Ovary (tissue), 10 donors: ENCODE measurements around the gene USP53. TPM values are rescaled to one million over a fixed set of nuclear protein-coding genes. Genes with fewer than 3 reads are reported as not detected.
A peak's percentile ranks its signal among the peaks of the same experiment; 100 is the strongest.
"Not testable (repeated sequence)": the region's sequence is repeated elsewhere in the genome, so short reads cannot be mapped to it uniquely, and the experiment has no call there.

Experiments used
- DNase-seq, 5 donors: peaks; one replicate each; pipeline ENCODE4 v3.0.0-alpha.2; 2019 to 2020
- H3K27ac ChIP-seq, 2 donors: fragments of 200-600 bp; one replicate each; pipeline versions ENCODE4 v1.5.1 to v1.8.0; 2019 to 2022
- H3K27me3 ChIP-seq: fragments of 200-600 bp; one replicate; pipeline ENCODE4 v1.8.0; 2022
- H3K36me3 ChIP-seq: fragments of 200-600 bp; sonication (generic); one replicate; pipeline ENCODE4 v1.5.1; 2019
- H3K4me1 ChIP-seq: one replicate; pipeline ENCODE4 v1.8.1; 2013; ENCODE audit warnings: mild to moderate bottlenecking, moderate library complexity; ENCODE audit not compliant: insufficient read depth
- H3K4me3 ChIP-seq: fragments of 200-600 bp; sonication (generic); one replicate; pipeline ENCODE4 v1.5.1; 2017
- H3K9me3 ChIP-seq, 2 donors: fragments of 200-600 bp in 1 of 2; sonication (generic) in 1 of 2; one replicate each; pipeline versions ENCODE4 v1.5.1 to v1.8.1; 2013 to 2019; ENCODE audit warnings: mild to moderate bottlenecking in 1 of 2, moderate library complexity in 1 of 2
- EP300 ChIP-seq: sonication (generic); formaldehyde crosslinking; IDR thresholded peaks from one replicate; pipeline ENCODE4 v1.6.1; 2017; ENCODE audit warnings: antibody characterized with exemption
- POLR2A ChIP-seq: fragments of 450-650 bp; IDR thresholded peaks from one replicate; pipeline ENCODE4 v1.6.1; 2017; ENCODE audit warnings: antibody characterized with exemption, mild to moderate bottlenecking, moderate library complexity
- WGBS, 3 donors: extraction: QIAGEN DNeasy Blood & Tissue Kit in 1 of 3; methylation state at CpG; one replicate each; pipeline versions ENCODE4 v1.1.5 to v1.1.7; 2013 to 2017; 5-methylcytosine and 5-hydroxymethylcytosine counted together
- intact Hi-C, 4 donors: fragments of 100-400 bp; cut with DNase I; formaldehyde crosslinking; loops; one replicate each; pipeline versions ENCODE4 v1.11.0 to v1.15.1; 2022 to 2023
- long read RNA-seq, 3 donors: library from polyadenylated mRNA in 2 of 3; unstranded in 2 of 3; transcript quantifications; one replicate each; pipeline ENCODE4 v2.0.0 and lab custom pipeline, GENCODE V29; 2021 to 2026
- polyA plus RNA-seq, 2 donors: library from polyadenylated mRNA; stranded (reverse); fragments of 200-250 nt in 1 of 2; fragments of 350-450 nt in 1 of 2; fragmentation: Illumina TruSeq in 1 of 2; extraction: RNeasy Lipid Tissue Mini Kit (QIAGEN cat#74804) in 1 of 2; gene quantifications; one replicate each; pipeline ENCODE4 v1.2.3, GENCODE V29; 2013 to 2014
- total RNA-seq, 7 donors: library from RNA; depleted of rRNA in 2 of 7; stranded (reverse); fragments of >200 nt in 2 of 7; fragmentation: NEBNext Ultra II Directional in 3 of 7; extraction: Animal tissue kit (Norgen Biotek cat#: 25700) in 3 of 7; gene quantifications; one replicate each; pipeline versions ENCODE4 v1.1.0 to v1.2.4, GENCODE V29; 2016 to 2023
- TF ChIP-seq, protein P1 (sequence below), 3 donors: fragments of 450-650 bp in 2 of 3; fragments of 200-600 bp in 1 of 3; IDR thresholded peaks; one replicate each; pipeline versions ENCODE4 v1.5.1 to v1.8.0; 2016 to 2022; ENCODE audit warnings: antibody characterized with exemption in 3 of 3, mild to moderate bottlenecking in 1 of 3
- donor health status: DM: no; HTN: no; CAD: no; lungs with moderate emphysema.
- donor health status: DM: no; HTN: no; CAD: no.
- donor health status: Bipolar disorder and iron deficiency.
- donor health status: DM: yes; HTN: yes; CAD: no.
- donor health status: DM: no; HTN: no; CAD: no.
- donor health status: DM: yes; HTN: yes; CAD: no.

The USP53 gene
- total RNA-seq = 10 to 100 TPM; 19.6 to 98.9 (median 21.6) TPM
- 10 to 100 TPM; 10.7 to 14.7 TPM for polyA plus RNA-seq
- long read RNA-seq, donor 1, partial matches to known transcripts = 2 of 13 reads
- long read RNA-seq, donor 1, other reads (novel, unspliced or antisense) = 11 of 13 reads
- long read RNA-seq, donor 2 = 0 reads
- long read RNA-seq, donor 3, partial matches to known transcripts = 11 of 28 reads
- long read RNA-seq, donor 3, other reads (novel, unspliced or antisense) = 17 of 28 reads

DNA sequence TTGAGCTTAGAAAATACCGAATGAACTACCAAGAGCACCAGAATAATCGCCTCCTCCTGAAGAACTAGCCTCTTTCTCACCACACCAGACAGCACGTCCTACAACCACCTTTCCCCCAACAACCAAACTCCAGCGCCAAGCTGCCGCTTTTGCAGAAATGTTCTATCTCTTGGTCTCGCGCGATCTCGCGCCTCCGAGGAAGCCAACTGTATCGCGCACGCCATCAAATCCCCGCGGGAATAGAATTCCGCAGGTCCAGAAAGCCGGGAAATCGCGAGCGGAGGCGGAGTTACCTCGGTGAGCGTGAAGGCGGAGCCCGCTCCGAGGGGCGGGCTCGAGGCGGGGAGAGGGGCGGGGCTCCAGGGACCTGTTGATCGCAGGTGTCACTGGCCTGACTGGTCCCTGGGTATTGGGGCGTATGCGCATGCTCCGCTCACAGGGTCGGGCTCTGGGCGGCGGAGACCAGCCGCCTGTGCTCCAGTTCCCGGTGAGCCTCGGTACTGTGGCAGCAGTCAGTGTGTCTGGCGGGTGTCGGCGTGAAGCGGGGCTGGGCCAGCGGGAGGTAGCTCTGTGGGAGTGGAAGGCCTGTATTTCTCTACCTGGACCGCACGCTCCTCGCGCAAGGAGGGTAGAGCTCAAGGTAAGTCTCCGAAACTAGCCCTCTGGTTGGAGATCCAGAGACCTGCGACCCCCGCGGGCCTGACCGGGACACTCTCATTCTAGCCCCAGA is at the start of gene USP53:
USP53 (plus strand) TSS at position 480 of the 730 bp plus-strand sequence. CDS start 27,047 bp downstream, outside the sequence.
- no peaks in the 10 kb centered on the region for H3K4me1 ChIP-seq
- 0 to 1% (median 0%) methylated on average over 45 to 55 of the region's 55 CpGs for WGBS, 3 donors
- intact Hi-C loops = loop anchor here in 2 of 4 donors (10.0 kb wide), 5 partner anchors 72 to 228 kb away; no protein-coding TSS in a partner anchor
- peak; percentile 43 for TF ChIP-seq EP300
- TF ChIP-seq POLR2A = peak; percentile 87
- TF ChIP-seq, protein P1, sequence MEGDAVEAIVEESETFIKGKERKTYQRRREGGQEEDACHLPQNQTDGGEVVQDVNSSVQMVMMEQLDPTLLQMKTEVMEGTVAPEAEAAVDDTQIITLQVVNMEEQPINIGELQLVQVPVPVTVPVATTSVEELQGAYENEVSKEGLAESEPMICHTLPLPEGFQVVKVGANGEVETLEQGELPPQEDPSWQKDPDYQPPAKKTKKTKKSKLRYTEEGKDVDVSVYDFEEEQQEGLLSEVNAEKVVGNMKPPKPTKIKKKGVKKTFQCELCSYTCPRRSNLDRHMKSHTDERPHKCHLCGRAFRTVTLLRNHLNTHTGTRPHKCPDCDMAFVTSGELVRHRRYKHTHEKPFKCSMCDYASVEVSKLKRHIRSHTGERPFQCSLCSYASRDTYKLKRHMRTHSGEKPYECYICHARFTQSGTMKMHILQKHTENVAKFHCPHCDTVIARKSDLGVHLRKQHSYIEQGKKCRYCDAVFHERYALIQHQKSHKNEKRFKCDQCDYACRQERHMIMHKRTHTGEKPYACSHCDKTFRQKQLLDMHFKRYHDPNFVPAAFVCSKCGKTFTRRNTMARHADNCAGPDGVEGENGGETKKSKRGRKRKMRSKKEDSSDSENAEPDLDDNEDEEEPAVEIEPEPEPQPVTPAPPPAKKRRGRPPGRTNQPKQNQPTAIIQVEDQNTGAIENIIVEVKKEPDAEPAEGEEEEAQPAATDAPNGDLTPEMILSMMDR (IDR thresholded peaks at IDR 0.05) = peak in 1 of 3 donors; percentile 64
- no peaks in the 10 kb centered on the region for H3K36me3 ChIP-seq
- peak; percentile 98 to 99 (median 99) for DNase-seq
- H3K9me3 ChIP-seq = no peaks in the 10 kb centered on the region
- H3K27me3 ChIP-seq = no peaks in the 10 kb centered on the region
- H3K27ac ChIP-seq = peak within 1 kb of the TSS; percentile 90 to 92
- H3K4me3 ChIP-seq = peak within 1 kb of the TSS; percentile 90

GRCh38 chr4:119165767-119166166 is 46.7 kb upstream of the USP53 start:
- TF ChIP-seq, protein P1 (IDR thresholded peaks at IDR 0.05) = no peak
- TF ChIP-seq EP300 = no peak
- TF ChIP-seq POLR2A = no peak
- no peaks in the 10 kb centered on the region for H3K36me3 ChIP-seq

DNA sequence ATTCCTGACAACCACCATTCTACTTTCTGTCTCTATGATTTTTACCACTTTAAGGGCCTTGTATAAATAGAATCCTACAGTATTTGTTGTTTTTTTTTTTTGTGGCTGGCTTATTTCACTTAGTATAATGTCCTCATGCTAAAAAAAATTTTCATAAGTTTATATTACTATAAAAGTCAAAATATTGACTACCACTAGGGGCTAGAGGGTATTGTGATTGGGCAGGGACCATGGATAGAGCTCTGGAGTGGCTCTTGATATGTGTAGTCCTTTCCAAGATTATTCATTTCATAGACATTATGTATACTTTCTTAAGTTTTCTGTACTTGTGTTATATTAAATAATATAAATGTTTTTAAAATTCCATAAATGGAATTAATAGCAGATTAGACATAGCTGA is 42.3 kb upstream of the USP53 start:
- no peak for DNase-seq
- H3K27ac ChIP-seq = no peak overlapping the region
- no peaks in the 10 kb centered on the region for H3K4me1 ChIP-seq
- TF ChIP-seq POLR2A = no peak
- TF ChIP-seq EP300 = no peak
- TF ChIP-seq, protein P1 (IDR thresholded peaks at IDR 0.05) = no peak
- intact Hi-C loops = no loop called here
- no peaks in the 10 kb centered on the region for H3K36me3 ChIP-seq
- H3K27me3 ChIP-seq = no peaks in the 10 kb centered on the region
- no peaks in the 10 kb centered on the region for H3K9me3 ChIP-seq
- no peak overlapping the region for H3K4me3 ChIP-seq

More at GRCh38 chr4:119165767-119166166, 46.7 kb upstream of the USP53 start:
- intact Hi-C loops = no loop called here
- H3K9me3 ChIP-seq = no peaks in the 10 kb centered on the region
- WGBS, 3 donors = 86 to 92% (median 90%) methylated on average over 3 of the region's 3 CpGs
- H3K4me1 ChIP-seq = no peaks in the 10 kb centered on the region
- H3K4me3 ChIP-seq = no peak overlapping the region
- H3K27ac ChIP-seq = no peak overlapping the region
- DNase-seq = no peak
- no peaks in the 10 kb centered on the region for H3K27me3 ChIP-seq

- H3K27ac ChIP-seq = no peak overlapping the region
- H3K9me3 ChIP-seq = no peaks in the 10 kb centered on the region
- intact Hi-C loops = no loop called here
- no peaks in the 10 kb centered on the region for H3K36me3 ChIP-seq
- TF ChIP-seq EP300 (no peak), POLR2A (no peak)
- TF ChIP-seq, protein P1 (IDR thresholded peaks at IDR 0.05) = no peak
- no peaks in the 10 kb centered on the region for H3K27me3 ChIP-seq
- DNase-seq = no peak
- H3K4me1 ChIP-seq = no peaks in the 10 kb centered on the region
- H3K4me3 ChIP-seq = no peak overlapping the region
- WGBS, 3 donors = 88 to 93% (median 92%) methylated on average over 7 of the region's 7 CpGs
These were observed 40.3 kb upstream of the USP53 start for GRCh38 chr4:119172223-119172622.

GRCh38 chr4:119173729-119174361 is 38.7 kb upstream of the USP53 start:
- DNase-seq, H3K4me3 ChIP-seq, H3K4me1 ChIP-seq, H3K9me3 ChIP-seq, H3K36me3 ChIP-seq, H3K27me3 ChIP-seq, H3K27ac ChIP-seq, intact Hi-C loops: not testable (repeated sequence)
- 93 to 96% (median 93%) methylated on average over 24 to 30 of the region's 30 CpGs for WGBS, 3 donors
